Activated gamma-delta T cell treated with Interleukin-2 at 50 U/mL for 16 hours (primary cell): Measurements from ENCODE around the gene L3MBTL4.
"Not testable (repeated sequence)": the region's sequence is repeated elsewhere in the genome, so short reads cannot be mapped to it uniquely, and the experiment has no call there.

Experiments used
- DNase-seq: peaks from one replicate; pipeline ENCODE4 v3.0.0-alpha.2; 2020

L3MBTL4 gene

DNA sequence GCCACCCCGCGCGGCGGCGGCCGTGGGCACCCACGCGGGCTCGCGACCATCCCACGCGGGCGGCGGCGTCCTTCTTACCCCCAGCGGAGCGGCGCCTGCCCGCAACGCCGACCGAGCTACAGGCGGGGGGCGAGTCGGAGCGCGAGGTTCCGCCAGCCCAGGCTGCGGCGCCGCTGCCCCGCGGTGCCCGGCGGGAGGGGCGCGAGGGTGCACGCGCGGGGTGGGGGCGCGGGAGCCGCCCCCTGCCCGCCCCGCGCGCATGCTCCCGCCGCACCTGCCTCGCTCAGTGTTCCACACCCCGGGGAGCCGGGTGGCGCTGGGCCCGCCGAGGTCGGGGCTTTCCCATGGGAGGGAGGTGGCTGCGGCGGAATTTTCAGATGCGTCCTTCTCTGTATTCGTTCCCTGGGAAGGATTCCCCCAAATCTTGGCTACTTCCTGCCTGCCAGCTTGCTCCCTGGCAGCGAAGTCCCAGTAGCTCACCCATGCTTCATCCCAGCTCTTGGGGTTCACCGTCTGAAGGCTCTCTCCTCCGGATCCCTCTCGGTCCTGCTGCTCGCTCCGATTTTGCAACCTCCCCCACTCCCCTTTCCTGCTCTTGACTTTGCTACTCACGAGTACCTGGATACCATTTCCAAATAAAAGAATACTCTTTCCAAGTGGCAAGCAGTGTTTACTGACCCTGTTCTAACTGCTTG, at the start of gene L3MBTL4:
TSS of gene L3MBTL4 (minus strand) at position 189 of the 695 bp plus-strand sequence. CDS start 103,286 bp downstream, outside the sequence.
- DNase-seq, result no peak

GRCh38 chr18:6452194-6452593, 37.5 kb upstream of the L3MBTL4 start:
- DNase-seq, result no peak

DNA sequence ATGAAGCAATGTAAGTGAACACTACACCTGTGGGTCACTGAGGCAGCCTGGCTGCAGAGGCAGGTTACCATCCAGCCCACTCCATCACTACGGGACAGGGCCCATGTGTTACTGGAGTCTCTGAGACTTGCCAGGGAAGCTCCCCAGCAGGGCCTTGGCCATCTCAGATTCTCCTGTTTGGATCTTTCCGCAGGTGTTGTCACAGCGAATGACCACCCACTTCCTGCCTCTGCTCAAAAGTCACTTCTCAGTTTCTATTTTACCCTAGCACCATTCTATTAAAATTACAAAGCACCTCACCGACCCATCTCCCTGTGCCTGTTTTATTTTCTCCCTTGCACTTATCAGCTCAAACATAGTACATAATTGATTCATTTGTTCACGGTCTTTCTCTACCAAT, 34.5 kb upstream of the L3MBTL4 start:
- DNase-seq, result no peak

GRCh38 chr18:6444466-6445228, 29.9 kb upstream of the L3MBTL4 start:
- DNase-seq, result no peak

DNA sequence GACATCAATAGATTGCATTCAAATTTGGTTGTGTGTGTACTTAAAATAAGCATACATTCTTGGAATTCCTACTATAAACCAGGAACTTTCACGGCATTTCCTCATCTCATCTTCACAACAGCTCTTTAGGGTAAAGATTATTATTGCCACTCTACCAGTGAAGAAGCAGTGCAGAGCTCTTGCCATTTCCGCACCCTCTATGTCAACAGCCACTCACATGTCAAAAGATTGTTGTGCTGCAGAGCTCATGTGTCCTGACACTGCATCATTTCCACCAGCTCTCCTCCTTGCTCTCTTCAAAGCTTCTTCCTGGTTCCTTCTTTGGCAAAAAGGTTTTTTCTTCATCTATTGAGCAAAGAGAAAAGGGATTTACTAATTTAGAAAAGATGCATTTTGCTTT, 26.5 kb upstream of the L3MBTL4 start:
- no peak for DNase-seq

DNA sequence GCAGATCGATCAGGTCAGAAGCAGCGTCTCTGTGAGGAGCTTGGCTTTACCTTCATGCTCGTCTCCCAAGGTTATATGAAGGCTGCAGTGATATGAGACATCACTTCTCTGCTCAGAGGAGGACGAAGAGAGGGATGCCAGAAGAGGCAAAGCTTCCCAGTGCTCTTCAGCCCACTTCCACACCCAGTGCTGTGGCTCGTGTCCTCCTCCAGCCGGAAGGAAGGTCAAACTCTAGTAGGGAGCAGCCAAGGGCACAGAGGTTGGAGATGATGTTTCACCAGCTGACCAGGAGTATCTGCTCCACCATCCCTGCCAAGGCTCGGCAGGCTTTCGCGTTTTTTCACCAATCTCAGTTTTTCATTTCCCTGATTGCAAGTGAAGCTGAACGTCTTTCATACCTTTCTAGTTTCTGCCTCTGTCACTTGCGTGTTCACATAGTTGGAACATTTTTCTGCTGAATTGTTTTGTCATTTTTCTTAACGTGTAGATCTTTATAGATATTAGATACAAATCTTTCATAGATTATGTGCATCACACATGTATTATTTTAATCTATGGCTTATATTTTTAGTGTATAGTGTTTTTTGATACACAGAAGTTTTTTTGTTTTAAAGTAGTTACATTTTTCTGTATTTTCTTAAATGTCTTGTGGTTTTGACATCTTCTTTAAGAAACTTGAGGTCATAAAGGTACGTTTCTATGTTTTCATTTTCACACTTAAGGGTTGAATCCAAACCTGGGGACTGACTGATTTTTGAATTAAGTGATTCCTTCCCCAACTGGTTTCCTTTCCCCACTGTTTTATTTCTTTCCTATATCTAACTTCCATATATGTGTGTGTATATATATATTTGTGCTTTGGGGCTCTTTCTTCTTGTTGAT, 23.5 kb upstream of the L3MBTL4 start:
- no peak for DNase-seq

DNA sequence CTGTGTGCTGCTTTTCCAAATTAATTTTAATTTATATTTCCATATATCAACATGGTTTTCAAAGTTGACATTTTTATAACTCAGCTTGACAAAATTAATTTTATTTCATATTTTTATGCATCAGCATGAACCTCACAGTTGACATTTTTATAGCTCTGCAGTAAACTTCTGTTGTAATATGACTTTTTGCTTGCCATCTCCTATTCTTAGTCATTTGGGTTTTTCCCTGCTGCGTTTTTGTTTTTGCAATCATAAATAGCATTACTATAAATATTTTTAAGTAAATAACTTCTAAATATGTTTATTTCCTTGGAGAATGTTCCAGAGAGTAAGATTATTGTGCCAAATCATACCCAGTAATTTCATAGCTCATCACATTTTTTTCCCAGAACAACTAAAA, 21.0 kb upstream of the L3MBTL4 start:
- no peak for DNase-seq

DNA sequence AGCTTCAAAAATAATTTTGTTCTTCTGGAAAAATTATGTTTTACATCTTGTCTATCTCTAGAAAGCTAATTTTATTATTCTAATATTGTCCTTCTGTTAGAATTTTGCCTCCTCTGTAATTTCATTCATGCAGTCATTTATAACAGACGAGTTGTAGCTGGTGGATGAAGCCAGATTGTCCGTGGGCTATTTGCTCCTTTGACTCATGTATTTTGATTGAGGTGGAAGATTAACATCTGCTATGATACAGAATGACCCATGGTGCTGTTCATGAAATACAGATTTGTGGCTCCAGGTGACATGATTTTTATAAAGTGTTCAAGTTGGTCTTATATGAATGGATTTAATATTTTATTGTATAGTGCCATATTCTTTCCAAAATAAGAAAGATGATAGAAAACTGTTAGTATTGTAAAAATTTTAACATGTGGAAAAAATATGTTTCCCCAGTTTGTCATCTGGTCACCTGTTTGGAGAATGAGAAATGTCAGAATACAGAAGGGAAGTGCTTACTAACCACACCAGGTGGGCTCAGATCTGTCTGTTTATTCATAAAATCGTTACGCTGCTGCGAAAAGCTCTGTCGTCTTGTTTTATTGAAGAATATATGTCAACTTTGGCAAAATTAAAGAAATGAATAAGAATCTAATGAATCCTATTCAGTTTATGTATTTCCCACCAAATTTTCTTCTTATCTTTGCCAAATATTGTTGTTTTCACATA, 20.4 kb upstream of the L3MBTL4 start:
- no peak for DNase-seq

GRCh38 chr18:6434481-6434880, 19.8 kb upstream of the L3MBTL4 start:
- DNase-seq, result no peak

- no peak for DNase-seq
Measured at GRCh38 chr18:6431659-6432318, 17.1 kb upstream of the L3MBTL4 start.

DNA sequence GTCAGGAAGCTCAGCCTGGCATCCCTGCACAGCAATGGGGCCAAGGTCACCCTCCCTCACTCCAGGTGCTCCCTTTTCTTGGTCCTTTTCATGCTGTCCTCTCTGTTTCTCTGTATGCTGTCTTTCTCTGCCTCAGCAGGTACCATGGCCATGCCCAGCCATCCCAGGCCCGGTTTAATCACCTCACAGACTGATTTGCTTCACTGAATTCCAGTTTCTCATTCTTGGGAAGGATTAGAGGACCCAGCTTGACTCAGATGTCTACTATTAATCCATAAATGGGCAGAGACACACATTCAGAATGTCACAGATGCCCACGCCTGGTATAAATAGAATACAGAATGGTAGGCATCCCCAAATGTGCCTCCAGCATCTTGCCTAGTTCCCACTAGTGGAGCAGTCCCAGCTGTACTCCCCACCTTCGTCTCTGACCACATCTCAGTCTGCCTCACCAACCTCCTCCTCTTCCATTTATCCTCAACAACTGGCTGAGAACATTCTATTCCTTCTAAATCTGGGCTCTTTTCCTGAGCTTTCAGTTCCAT, 14.2 kb upstream of the L3MBTL4 start:
- no peak for DNase-seq

- DNase-seq, result no peak
Measured at GRCh38 chr18:6427286-6427685, 12.6 kb upstream of the L3MBTL4 start.

DNA sequence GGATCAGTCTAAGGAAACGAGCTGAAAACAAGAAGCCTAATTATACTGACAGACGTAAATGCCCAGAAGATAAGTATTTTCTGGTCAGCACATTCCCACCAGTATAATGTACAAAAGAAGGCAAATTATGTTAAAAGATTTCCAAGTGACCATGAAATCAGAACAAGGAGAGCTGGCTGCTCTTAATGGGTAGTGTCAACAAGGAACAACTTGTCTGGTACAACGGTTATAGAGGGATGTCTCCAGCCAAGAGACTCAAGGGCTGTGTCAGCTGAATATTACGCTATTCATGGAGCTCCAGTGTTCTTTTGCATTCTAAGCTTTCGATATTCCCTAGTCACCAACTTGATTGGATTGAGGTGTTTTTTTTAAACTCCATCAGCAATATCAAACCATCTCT, 8.6 kb upstream of the L3MBTL4 start:
- DNase-seq, result no peak

- peak; percentile 33 for DNase-seq
Measured at GRCh38 chr18:6414118-6414722, 491 bp downstream of the L3MBTL4 start.

GRCh38 chr18:6413579-6414117, 1.1 kb downstream of the L3MBTL4 start:
- DNase-seq, result no peak

- DNase-seq, result no peak
Measured at GRCh38 chr18:6412933-6413472, 1.7 kb downstream of the L3MBTL4 start.

- DNase-seq, result no peak
Measured at GRCh38 chr18:6411382-6411781, 3.3 kb downstream of the L3MBTL4 start.

- DNase-seq, result no peak
Measured at GRCh38 chr18:6409933-6410332, 4.8 kb downstream of the L3MBTL4 start.

GRCh38 chr18:6408543-6408942, 6.2 kb downstream of the L3MBTL4 start:
- DNase-seq, result not testable (repeated sequence)

DNA sequence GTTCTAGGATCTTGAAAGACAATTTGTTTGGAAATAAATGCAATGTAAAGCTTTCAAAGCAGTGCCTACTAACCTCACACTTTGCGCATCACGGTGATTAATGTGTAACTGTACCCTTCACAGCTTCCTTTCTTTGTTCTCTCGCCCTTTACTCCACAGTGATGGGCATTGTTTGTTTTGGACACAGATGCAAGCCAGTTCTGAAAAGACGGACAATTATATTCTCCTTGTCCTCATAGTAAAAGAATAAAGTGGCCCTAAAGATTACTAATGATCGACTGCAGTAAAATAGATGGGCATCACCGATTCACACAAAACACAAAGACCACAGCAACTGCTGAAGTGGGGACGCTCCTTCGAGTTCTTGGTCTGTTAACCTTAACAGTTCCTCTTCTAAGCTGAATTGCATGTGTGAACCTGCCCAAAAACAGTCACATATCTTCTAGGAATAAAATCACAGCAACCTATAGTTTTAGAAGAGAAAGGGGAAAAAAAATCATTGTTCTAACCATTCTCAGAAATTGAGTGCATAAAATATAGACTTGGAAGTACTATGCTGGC, 7.7 kb downstream of the L3MBTL4 start:
- DNase-seq, result no peak
